ENCODE measurements around the gene AHCYL2.
"Not testable (repeated sequence)": the region's sequence is repeated elsewhere in the genome, so short reads cannot be mapped to it uniquely, and the experiment has no call there.

GRCh38 chr7:129300299-129300698 is 75.5 kb downstream of the AHCYL2 start:
- TF ChIP-seq, protein P1, sequence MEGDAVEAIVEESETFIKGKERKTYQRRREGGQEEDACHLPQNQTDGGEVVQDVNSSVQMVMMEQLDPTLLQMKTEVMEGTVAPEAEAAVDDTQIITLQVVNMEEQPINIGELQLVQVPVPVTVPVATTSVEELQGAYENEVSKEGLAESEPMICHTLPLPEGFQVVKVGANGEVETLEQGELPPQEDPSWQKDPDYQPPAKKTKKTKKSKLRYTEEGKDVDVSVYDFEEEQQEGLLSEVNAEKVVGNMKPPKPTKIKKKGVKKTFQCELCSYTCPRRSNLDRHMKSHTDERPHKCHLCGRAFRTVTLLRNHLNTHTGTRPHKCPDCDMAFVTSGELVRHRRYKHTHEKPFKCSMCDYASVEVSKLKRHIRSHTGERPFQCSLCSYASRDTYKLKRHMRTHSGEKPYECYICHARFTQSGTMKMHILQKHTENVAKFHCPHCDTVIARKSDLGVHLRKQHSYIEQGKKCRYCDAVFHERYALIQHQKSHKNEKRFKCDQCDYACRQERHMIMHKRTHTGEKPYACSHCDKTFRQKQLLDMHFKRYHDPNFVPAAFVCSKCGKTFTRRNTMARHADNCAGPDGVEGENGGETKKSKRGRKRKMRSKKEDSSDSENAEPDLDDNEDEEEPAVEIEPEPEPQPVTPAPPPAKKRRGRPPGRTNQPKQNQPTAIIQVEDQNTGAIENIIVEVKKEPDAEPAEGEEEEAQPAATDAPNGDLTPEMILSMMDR (IDR thresholded peaks at IDR 0.05): not testable (repeated sequence)
- not testable (repeated sequence) for TF ChIP-seq POLR2A (IDR thresholded peaks at IDR 0.05); POLR2AphosphoS5 (IDR thresholded peaks at IDR 0.05); EP300 (IDR thresholded peaks at IDR 0.05; ENCODE audit: low read depth)
